Activated CD4-positive, alpha-beta T cell treated with anti-CD3 and anti-CD28 coated beads, Interleukin-2, amount 10 ng/mL, durations not matched to agents 24 days and 14 days (primary cell): ENCODE measurements around the gene FBXW4. TPM values are rescaled to one million over a fixed set of nuclear protein-coding genes. Genes with fewer than 3 reads are reported as not detected.

Source experiments
- DNase-seq: peaks from one replicate; pipeline ENCODE4 v3.0.0; 2022
- H3K27ac Mint-ChIP-seq: one replicate; pipeline ENCODE4 v1.8.0; 2022; ENCODE audit warnings: mild to moderate bottlenecking, mixed read lengths
- H3K27me3 Mint-ChIP-seq: one replicate; pipeline ENCODE4 v1.8.0; 2022; ENCODE audit warnings: mixed read lengths
- H3K36me3 Mint-ChIP-seq: one replicate; pipeline ENCODE4 v1.8.0; 2022; ENCODE audit warnings: low read depth, mild to moderate bottlenecking, mixed read lengths
- H3K4me1 Mint-ChIP-seq: one replicate; pipeline ENCODE4 v1.8.0; 2021; ENCODE audit warnings: mixed read lengths
- H3K4me3 Mint-ChIP-seq: one replicate; pipeline ENCODE4 v1.8.0; 2022; ENCODE audit warnings: mild to moderate bottlenecking, moderate library complexity, mixed read lengths
- H3K9me3 Mint-ChIP-seq: one replicate; pipeline ENCODE4 v1.8.0; 2021; ENCODE audit warnings: mixed read lengths
- intact Hi-C: fragments of 100-400 bp; cut with micrococcal nuclease; formaldehyde crosslinking; loops from one replicate; pipeline ENCODE4 v1.15.1; 2023
- total RNA-seq: library from RNA; stranded (reverse); gene quantifications from 2 replicates; pipeline ENCODE4 v1.2.3, GENCODE V29; 2022

FBXW4 gene
- total RNA-seq, 1 donor from 2014 or later, result 32.0 TPM

- intact Hi-C loops, result no loop called here
- Mint-ChIP-seq H3K36me3 (peaks cover 9% of the 10 kb centered on the region), H3K4me1 (peaks cover 8% of the 10 kb centered on the region), H3K4me3 (no peak overlapping the region), H3K9me3 (no peaks in the 10 kb centered on the region), H3K27ac (no peak overlapping the region), H3K27me3 (peaks cover 8% of the 10 kb centered on the region)
- DNase-seq, result no peak
Observed at GRCh38 chr10:101573885-101574753, 120.9 kb downstream of the FBXW4 start.

- H3K27ac Mint-ChIP-seq, result no peak overlapping the region
- no peak for DNase-seq
- peaks cover 8% of the 10 kb centered on the region for H3K4me1 Mint-ChIP-seq
- no peaks in the 10 kb centered on the region for H3K9me3 Mint-ChIP-seq
- peaks cover 5% of the 10 kb centered on the region for H3K36me3 Mint-ChIP-seq
- H3K4me3 Mint-ChIP-seq, result no peak overlapping the region
- peaks cover 20% of the 10 kb centered on the region for H3K27me3 Mint-ChIP-seq
- intact Hi-C loops, result no loop called here
Observed at GRCh38 chr10:101572785-101573184, 122.2 kb downstream of the FBXW4 start.

GRCh38 chr10:101572126-101572525, 122.8 kb downstream of the FBXW4 start:
- H3K9me3 Mint-ChIP-seq, result no peaks in the 10 kb centered on the region
- H3K4me1 Mint-ChIP-seq, result peaks cover 12% of the 10 kb centered on the region
- H3K4me3 Mint-ChIP-seq, result no peak overlapping the region
- intact Hi-C loops, result no loop called here
- peaks cover 4% of the 10 kb centered on the region for H3K36me3 Mint-ChIP-seq
- no peak overlapping the region for H3K27ac Mint-ChIP-seq
- H3K27me3 Mint-ChIP-seq, result peaks cover 26% of the 10 kb centered on the region
- DNase-seq, result no peak

GRCh38 chr10:101571271-101571925, 123.6 kb downstream of the FBXW4 start:
- H3K36me3 Mint-ChIP-seq, result no peaks in the 10 kb centered on the region
- no peak overlapping the region for H3K4me3 Mint-ChIP-seq
- peaks cover 31% of the 10 kb centered on the region for H3K27me3 Mint-ChIP-seq

GRCh38 chr10:101570428-101571270, 124.3 kb downstream of the FBXW4 start:
- peaks cover 38% of the 10 kb centered on the region for H3K27me3 Mint-ChIP-seq
- H3K4me1 Mint-ChIP-seq, result peaks cover 17% of the 10 kb centered on the region
- H3K4me3 Mint-ChIP-seq, result peak overlapping the region; percentile 79
- no peaks in the 10 kb centered on the region for H3K36me3 Mint-ChIP-seq
- intact Hi-C loops, result loop anchor here (1.0 to 2.0 kb wide), 4 partner anchors 33 to 357 kb away; no protein-coding TSS in a partner anchor
- H3K27ac Mint-ChIP-seq, result no peak overlapping the region
- DNase-seq, result no peak
- H3K9me3 Mint-ChIP-seq, result no peaks in the 10 kb centered on the region

More at GRCh38 chr10:101571271-101571925, 123.6 kb downstream of the FBXW4 start:
- no peak overlapping the region for H3K27ac Mint-ChIP-seq
- H3K9me3 Mint-ChIP-seq, result no peaks in the 10 kb centered on the region
- intact Hi-C loops, result loop anchor here (2.0 kb wide), 1 partner anchor 299 kb away; no protein-coding TSS in a partner anchor
- H3K4me1 Mint-ChIP-seq, result peaks cover 15% of the 10 kb centered on the region
- DNase-seq, result no peak

GRCh38 chr10:101569622-101570427, 125.1 kb downstream of the FBXW4 start:
- Mint-ChIP-seq H3K27me3 (peaks cover 46% of the 10 kb centered on the region), H3K4me1 (peaks cover 17% of the 10 kb centered on the region), H3K4me3 (peak overlapping the region; percentile 79), H3K9me3 (no peaks in the 10 kb centered on the region), H3K36me3 (no peaks in the 10 kb centered on the region), H3K27ac (peak overlapping the region; percentile 56)
- intact Hi-C loops, result loop anchor here (1.0 to 2.0 kb wide), 4 partner anchors 33 to 357 kb away; no protein-coding TSS in a partner anchor
- peak; percentile 93 for DNase-seq

- no peak for DNase-seq
- Mint-ChIP-seq H3K27ac (no peak overlapping the region), H3K27me3 (peaks cover 48% of the 10 kb centered on the region), H3K4me1 (peaks cover 17% of the 10 kb centered on the region), H3K4me3 (peak overlapping the region; percentile 79), H3K36me3 (no peaks in the 10 kb centered on the region), H3K9me3 (no peaks in the 10 kb centered on the region)
- intact Hi-C loops, result no loop called here
Observed at GRCh38 chr10:101569323-101569621, 125.7 kb downstream of the FBXW4 start.

- Mint-ChIP-seq H3K36me3 (no peaks in the 10 kb centered on the region), H3K4me1 (peaks cover 17% of the 10 kb centered on the region), H3K9me3 (no peaks in the 10 kb centered on the region), H3K4me3 (peak overlapping the region; percentile 14), H3K27me3 (peaks cover 50% of the 10 kb centered on the region), H3K27ac (no peak overlapping the region)
- intact Hi-C loops, result no loop called here
- no peak for DNase-seq
Observed at GRCh38 chr10:101568054-101568745, 126.8 kb downstream of the FBXW4 start.

GRCh38 chr10:101567165-101568006, 127.6 kb downstream of the FBXW4 start:
- no peaks in the 10 kb centered on the region for H3K9me3 Mint-ChIP-seq
- H3K4me1 Mint-ChIP-seq, result peaks cover 17% of the 10 kb centered on the region
- no peak overlapping the region for H3K27ac Mint-ChIP-seq
- H3K27me3 Mint-ChIP-seq, result peaks cover 50% of the 10 kb centered on the region
- intact Hi-C loops, result no loop called here
- DNase-seq, result no peak
- no peaks in the 10 kb centered on the region for H3K36me3 Mint-ChIP-seq
- H3K4me3 Mint-ChIP-seq, result peak overlapping the region; percentile 35

- Mint-ChIP-seq H3K27me3 (peaks cover 50% of the 10 kb centered on the region), H3K36me3 (no peaks in the 10 kb centered on the region), H3K27ac (no peak overlapping the region), H3K4me1 (peaks cover 17% of the 10 kb centered on the region), H3K9me3 (no peaks in the 10 kb centered on the region), H3K4me3 (peak overlapping the region; percentile 35)
- no peak for DNase-seq
- intact Hi-C loops, result no loop called here
Observed at GRCh38 chr10:101566333-101567164, 128.4 kb downstream of the FBXW4 start.

GRCh38 chr10:101565936-101566332, 129.0 kb downstream of the FBXW4 start:
- intact Hi-C loops, result no loop called here
- H3K9me3 Mint-ChIP-seq, result no peaks in the 10 kb centered on the region
- H3K36me3 Mint-ChIP-seq, result no peaks in the 10 kb centered on the region
- no peak overlapping the region for H3K4me3 Mint-ChIP-seq
- peaks cover 17% of the 10 kb centered on the region for H3K4me1 Mint-ChIP-seq
- H3K27ac Mint-ChIP-seq, result no peak overlapping the region
- DNase-seq, result no peak
- H3K27me3 Mint-ChIP-seq, result peaks cover 50% of the 10 kb centered on the region
